ENCODE results near the gene TNS3.

Gene TNS3

DNA sequence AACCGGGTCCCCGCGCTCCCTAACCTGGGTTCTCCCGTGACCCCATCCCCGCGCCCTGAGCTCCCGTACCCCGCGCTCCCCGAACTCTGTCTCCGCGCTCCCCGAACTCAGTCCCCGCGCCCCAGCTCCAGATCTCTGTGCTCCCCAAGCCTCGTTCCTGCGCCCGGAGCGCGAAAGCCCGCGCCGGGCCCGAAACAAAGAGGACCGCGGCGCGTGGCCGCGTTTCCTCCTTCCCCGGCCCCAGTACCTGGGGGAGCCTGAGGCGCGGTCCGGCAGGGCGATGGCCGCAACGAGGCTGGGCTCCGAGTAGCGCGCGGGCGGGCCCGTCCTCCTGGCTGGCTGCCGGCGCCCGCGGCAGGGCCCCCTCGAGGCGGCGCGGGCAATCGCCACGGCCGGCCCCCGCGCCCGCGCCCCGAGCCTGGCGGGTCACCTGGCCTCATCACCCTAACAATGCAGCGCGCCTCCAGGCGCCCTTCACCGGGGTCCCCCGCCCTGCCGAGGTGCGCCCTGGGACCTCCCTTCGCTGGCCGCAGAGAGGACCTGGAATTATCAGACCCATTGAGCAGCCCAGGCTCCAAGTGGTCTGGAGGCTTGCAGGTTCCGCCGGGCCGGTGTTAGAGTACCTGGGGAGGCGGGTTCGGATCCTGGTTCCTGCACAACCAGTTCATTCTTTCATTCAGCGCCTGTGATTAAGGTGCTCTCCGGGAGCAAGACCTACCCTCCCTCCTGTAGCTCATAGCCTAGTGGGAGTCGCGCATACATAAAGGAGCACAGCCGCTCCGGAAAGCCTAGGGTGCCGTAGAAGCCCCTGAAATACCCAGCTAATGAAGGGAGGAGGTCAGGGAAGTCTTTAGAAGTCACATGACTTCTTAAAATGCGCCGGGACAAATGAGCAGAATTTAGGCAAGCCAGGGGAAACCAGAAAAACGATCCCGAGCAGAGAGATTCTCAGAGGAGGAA, at the start of gene TNS3:
Gene TNS3, minus strand, starts transcription at position 308 of the 960 bp plus-strand sequence. CDS start 142,475 bp downstream, outside the sequence.
- Histone ChIP-seq H3K9ac (ENCODE audit: low read depth, low read length) (peak within 1 kb of the TSS; percentile 64), H3K9me3 (ENCODE audit: control insufficient read depth, insufficient read depth, low read length) (no peaks in the 10 kb centered on the region), H3K36me3 (ENCODE audit: insufficient read depth, low read length) (no peaks in the 10 kb centered on the region), H3K4me1 (ENCODE audit: insufficient read depth, low read length) (peaks cover 20% of the 10 kb centered on the region)

- H3K4me1 ChIP-seq (ENCODE audit: insufficient read depth, low read length): peaks cover 16% of the 10 kb centered on the region; the same call in 1 of the 2 replicates
- no peak overlapping the region for H3K9ac ChIP-seq (ENCODE audit: low read depth, low read length)
- no peaks in the 10 kb centered on the region for H3K36me3 ChIP-seq (ENCODE audit: insufficient read depth, low read length)
- no peaks in the 10 kb centered on the region for H3K9me3 ChIP-seq (ENCODE audit: control insufficient read depth, insufficient read depth, low read length)
Measured at GRCh38 chr7:47631711-47632110, 49.8 kb upstream of the TNS3 start.

- H3K4me1 ChIP-seq (ENCODE audit: insufficient read depth, low read length): peaks cover 13% of the 10 kb centered on the region
- no peak overlapping the region for H3K9ac ChIP-seq (ENCODE audit: low read depth, low read length)
- no peaks in the 10 kb centered on the region for H3K36me3 ChIP-seq (ENCODE audit: insufficient read depth, low read length)
- H3K9me3 ChIP-seq (ENCODE audit: control insufficient read depth, insufficient read depth, low read length): no peaks in the 10 kb centered on the region
Measured at GRCh38 chr7:47627580-47628283, 45.8 kb upstream of the TNS3 start.

GRCh38 chr7:47625861-47626715, 44.2 kb upstream of the TNS3 start:
- no peak overlapping the region for H3K9ac ChIP-seq (ENCODE audit: low read depth, low read length)
- H3K4me1 ChIP-seq (ENCODE audit: insufficient read depth, low read length): peaks cover 23% of the 10 kb centered on the region
- no peaks in the 10 kb centered on the region for H3K36me3 ChIP-seq (ENCODE audit: insufficient read depth, low read length)
- no peaks in the 10 kb centered on the region for H3K9me3 ChIP-seq (ENCODE audit: control insufficient read depth, insufficient read depth, low read length)

- Histone ChIP-seq H3K4me1 (ENCODE audit: insufficient read depth, low read length) (peaks cover 23% of the 10 kb centered on the region), H3K9me3 (ENCODE audit: control insufficient read depth, insufficient read depth, low read length) (no peaks in the 10 kb centered on the region), H3K36me3 (ENCODE audit: insufficient read depth, low read length) (no peaks in the 10 kb centered on the region), H3K9ac (ENCODE audit: low read depth, low read length) (no peak overlapping the region)
Measured at GRCh38 chr7:47624689-47625088, 42.8 kb upstream of the TNS3 start.

- no peak overlapping the region for H3K9ac ChIP-seq (ENCODE audit: low read depth, low read length)
- no peaks in the 10 kb centered on the region for H3K36me3 ChIP-seq (ENCODE audit: insufficient read depth, low read length)
- H3K9me3 ChIP-seq (ENCODE audit: control insufficient read depth, insufficient read depth, low read length): no peaks in the 10 kb centered on the region
- peaks cover 23% of the 10 kb centered on the region for H3K4me1 ChIP-seq (ENCODE audit: insufficient read depth, low read length)
Measured at GRCh38 chr7:47622946-47623640, 41.2 kb upstream of the TNS3 start.

GRCh38 chr7:47622586-47622945, 40.7 kb upstream of the TNS3 start:
- Histone ChIP-seq H3K9me3 (ENCODE audit: control insufficient read depth, insufficient read depth, low read length) (no peaks in the 10 kb centered on the region), H3K36me3 (ENCODE audit: insufficient read depth, low read length) (no peaks in the 10 kb centered on the region), H3K4me1 (ENCODE audit: insufficient read depth, low read length) (peaks cover 23% of the 10 kb centered on the region), H3K9ac (ENCODE audit: low read depth, low read length) (no peak overlapping the region)

GRCh38 chr7:47621979-47622561, 40.2 kb upstream of the TNS3 start:
- Histone ChIP-seq H3K36me3 (ENCODE audit: insufficient read depth, low read length) (no peaks in the 10 kb centered on the region), H3K9ac (ENCODE audit: low read depth, low read length) (no peak overlapping the region; the same call in 1 of the 2 replicates), H3K9me3 (ENCODE audit: control insufficient read depth, insufficient read depth, low read length) (no peaks in the 10 kb centered on the region), H3K4me1 (ENCODE audit: insufficient read depth, low read length) (peaks cover 23% of the 10 kb centered on the region)

DNA sequence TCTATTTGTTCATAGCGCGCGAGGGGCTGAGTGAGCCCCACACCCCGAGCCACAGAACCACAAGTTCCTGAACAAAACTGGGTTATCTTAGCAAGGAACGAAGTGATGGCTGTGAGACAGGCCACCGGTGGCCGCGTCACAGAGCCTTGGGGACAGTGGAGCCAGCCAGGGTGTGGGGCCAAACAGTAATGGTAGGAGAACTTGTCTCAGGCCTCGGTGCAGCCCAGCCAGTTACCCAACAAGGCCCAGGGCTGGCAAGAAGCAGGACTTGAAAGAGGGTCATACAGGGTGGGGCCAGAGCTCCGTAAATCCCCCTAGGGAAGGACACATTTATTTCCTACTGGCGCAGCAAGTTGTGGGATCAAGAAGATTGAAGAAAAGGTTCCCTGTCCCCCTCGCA, 39.4 kb upstream of the TNS3 start:
- peaks cover 20% of the 10 kb centered on the region for H3K4me1 ChIP-seq (ENCODE audit: insufficient read depth, low read length)
- no peak overlapping the region for H3K9ac ChIP-seq (ENCODE audit: low read depth, low read length)
- H3K9me3 ChIP-seq (ENCODE audit: control insufficient read depth, insufficient read depth, low read length): no peaks in the 10 kb centered on the region
- no peaks in the 10 kb centered on the region for H3K36me3 ChIP-seq (ENCODE audit: insufficient read depth, low read length)

- H3K9me3 ChIP-seq (ENCODE audit: control insufficient read depth, insufficient read depth, low read length): no peaks in the 10 kb centered on the region
- H3K36me3 ChIP-seq (ENCODE audit: insufficient read depth, low read length): no peaks in the 10 kb centered on the region
- peaks cover 19% of the 10 kb centered on the region for H3K4me1 ChIP-seq (ENCODE audit: insufficient read depth, low read length)
- H3K9ac ChIP-seq (ENCODE audit: low read depth, low read length): no peak overlapping the region
Measured at GRCh38 chr7:47619806-47620205, 37.9 kb upstream of the TNS3 start.

- no peaks in the 10 kb centered on the region for H3K36me3 ChIP-seq (ENCODE audit: insufficient read depth, low read length)
- H3K9me3 ChIP-seq (ENCODE audit: control insufficient read depth, insufficient read depth, low read length): no peaks in the 10 kb centered on the region
- peaks cover 6% of the 10 kb centered on the region; the same call in 1 of the 2 replicates for H3K4me1 ChIP-seq (ENCODE audit: insufficient read depth, low read length)
- H3K9ac ChIP-seq (ENCODE audit: low read depth, low read length): no peak overlapping the region
Measured at GRCh38 chr7:47617131-47617530, 35.2 kb upstream of the TNS3 start.

- H3K4me1 ChIP-seq (ENCODE audit: insufficient read depth, low read length): no peaks in the 10 kb centered on the region
- no peaks in the 10 kb centered on the region for H3K36me3 ChIP-seq (ENCODE audit: insufficient read depth, low read length)
- no peaks in the 10 kb centered on the region for H3K9me3 ChIP-seq (ENCODE audit: control insufficient read depth, insufficient read depth, low read length)
- H3K9ac ChIP-seq (ENCODE audit: low read depth, low read length): no peak overlapping the region
Measured at GRCh38 chr7:47614450-47614849, 32.5 kb upstream of the TNS3 start.

DNA sequence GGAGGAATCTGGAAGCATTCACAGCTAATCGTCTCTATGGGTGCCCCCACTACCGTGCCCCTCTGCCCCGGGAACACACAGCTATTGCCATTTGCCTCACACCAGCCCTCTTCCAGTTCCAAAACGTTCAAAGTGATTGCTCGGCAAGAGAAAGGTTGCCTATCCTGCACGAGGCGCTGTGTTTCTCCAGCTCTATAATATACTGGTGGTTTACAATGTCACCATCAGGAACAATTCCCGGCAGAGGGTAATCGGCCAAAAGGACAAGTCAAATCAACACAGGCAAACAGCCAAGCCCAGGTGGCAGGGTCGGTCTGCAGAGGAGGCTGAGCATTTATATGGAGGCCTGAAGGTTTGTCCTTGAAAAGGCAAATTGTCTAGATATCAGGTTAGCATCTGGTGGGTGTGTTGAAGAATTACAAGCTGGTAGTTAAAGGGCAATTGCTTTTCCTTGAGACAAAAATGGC, 29.2 kb upstream of the TNS3 start:
- Histone ChIP-seq H3K4me1 (ENCODE audit: insufficient read depth, low read length) (no peaks in the 10 kb centered on the region), H3K36me3 (ENCODE audit: insufficient read depth, low read length) (no peaks in the 10 kb centered on the region), H3K9me3 (ENCODE audit: control insufficient read depth, insufficient read depth, low read length) (no peaks in the 10 kb centered on the region), H3K9ac (ENCODE audit: low read depth, low read length) (no peak overlapping the region)
